GM18505 (cell line): ENCODE measurements around the gene CASP2.

Source experiments
- ATAC-seq: cut with Tn5 transposase; IDR thresholded peaks from one replicate; pipeline ENCODE4 v1.9.1; 2021; ENCODE audit not compliant: unreplicated experiment
- POLR2A ChIP-seq: IDR thresholded peaks from 4 replicates; pipeline ENCODE4 v1.6.1; 2011; ENCODE audit warnings: borderline replicate concordance; ENCODE audit not compliant: insufficient read depth, insufficient read length; ENCODE audit errors: extremely low read depth

Gene CASP2

DNA sequence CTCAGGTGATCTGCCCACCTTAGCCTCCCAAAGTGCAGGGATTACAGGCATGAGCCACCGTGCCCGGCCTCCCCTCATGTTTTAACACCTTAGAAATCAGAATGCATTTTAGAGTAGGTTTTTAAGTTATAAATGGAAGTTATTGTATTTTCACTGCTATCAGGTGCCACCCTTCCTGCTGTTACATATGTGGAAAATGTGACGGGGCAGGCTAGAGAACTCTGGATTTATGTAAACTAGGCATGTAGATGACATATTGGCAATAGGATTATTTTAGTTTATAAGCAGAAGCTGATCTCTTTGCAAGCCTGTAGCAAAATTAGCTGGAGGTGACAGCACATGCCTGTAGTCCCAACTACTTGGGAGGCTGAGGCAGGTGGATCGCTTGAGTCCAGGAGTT lies 2.1 kb downstream of the CASP2 start:
- no peak for TF ChIP-seq POLR2A

DNA sequence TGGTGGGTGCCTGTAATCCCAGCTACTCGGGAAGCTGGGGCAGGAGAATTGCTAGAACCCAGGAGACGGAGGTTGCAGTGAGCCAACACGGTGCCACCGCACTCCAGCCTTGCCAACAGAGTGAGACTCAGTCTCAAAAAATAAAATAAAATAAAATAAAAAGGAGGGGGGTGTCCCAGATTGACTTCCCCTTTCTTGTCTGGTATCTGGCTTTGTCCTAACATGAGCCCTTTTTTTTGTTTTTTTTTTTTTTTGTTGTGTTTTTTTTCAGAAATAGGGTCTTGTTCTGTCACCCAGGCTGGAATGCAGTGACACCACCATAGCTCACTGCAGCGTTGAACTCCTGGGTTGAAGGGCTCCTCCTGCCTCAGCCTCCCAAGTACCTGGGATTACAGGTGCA lies 4.7 kb downstream of the CASP2 start:
- TF ChIP-seq POLR2A, result no peak

More for the DNA sequence above, 2.1 kb downstream of the CASP2 start:
- no peak for ATAC-seq

DNA sequence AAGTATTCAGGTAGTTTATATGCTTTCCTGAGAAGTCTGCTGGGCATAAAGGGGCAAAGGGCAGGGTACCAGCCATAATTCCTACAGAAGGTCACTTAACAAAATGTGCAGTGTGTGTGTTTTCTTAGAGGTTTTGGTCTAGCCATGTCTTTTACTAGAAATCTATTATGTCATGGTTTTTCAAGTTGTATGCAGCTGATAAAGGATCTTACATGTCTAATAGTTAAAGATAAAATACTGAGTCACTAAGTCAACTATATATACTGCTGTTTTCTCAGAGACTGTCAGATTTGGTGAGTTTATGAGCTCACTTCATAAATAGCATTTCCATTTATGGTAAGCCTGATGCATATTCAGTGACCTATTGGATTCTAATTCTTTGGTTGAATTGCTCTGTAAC lies 7.7 kb downstream of the CASP2 start:
- ATAC-seq, result no peak

More for the DNA sequence above, 4.7 kb downstream of the CASP2 start:
- no peak for ATAC-seq

DNA sequence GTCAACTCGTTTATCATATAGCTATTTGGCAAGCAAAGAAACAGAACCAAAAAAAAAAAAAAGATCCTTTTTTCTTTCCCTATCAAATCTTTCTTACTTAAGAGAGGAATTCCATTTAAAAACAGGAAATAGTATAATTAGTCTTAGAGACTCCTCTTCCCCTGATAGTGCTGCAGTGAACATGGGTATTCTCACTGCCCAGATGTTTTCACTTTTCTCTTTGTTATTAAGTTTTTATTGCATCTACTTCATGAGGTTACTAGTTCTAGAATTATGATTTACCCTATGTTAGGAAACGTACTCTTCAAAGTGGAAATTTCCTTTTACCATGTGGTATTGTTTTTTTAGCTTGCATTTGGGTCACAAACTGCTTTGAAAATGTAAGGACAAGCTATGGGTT lies 8.5 kb downstream of the CASP2 start:
- no peak for ATAC-seq
- TF ChIP-seq POLR2A, result no peak

More for the DNA sequence above, 7.7 kb downstream of the CASP2 start:
- TF ChIP-seq POLR2A, result no peak

DNA sequence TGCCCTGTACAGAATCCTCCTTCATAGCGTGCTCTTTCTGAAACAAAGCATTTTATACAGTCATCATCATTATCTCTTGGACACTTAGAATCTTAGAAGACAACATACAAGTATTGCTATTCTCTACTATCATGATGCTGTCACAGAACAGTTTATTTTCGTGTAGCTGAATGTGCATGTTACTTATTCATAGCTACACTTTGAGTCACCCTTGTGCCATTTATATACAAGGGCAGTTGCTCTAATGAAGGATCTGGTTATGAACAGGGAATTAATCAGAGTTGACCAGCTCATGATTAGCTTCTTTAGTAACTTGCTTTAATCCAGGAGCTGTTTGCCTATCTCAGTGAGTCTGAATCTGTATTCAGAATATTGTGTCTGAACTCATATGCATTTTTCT lies 11.2 kb downstream of the CASP2 start:
- TF ChIP-seq POLR2A, result no peak
- no peak for ATAC-seq

DNA sequence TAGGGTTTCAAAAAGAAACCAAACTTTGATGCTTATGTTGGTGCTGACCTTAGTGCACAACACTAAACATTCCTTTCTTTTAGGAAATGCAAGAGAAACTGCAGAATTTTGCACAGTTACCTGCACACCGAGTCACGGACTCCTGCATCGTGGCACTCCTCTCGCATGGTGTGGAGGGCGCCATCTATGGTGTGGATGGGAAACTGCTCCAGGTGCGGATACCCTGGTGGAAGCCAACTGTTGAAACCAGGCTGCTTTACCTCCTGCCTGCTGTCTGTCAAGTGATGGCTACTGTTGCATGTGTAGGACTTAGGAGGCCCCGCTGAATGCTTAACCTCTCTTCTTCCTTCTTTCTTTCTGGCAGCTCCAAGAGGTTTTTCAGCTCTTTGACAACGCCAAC lies 11.7 kb downstream of the CASP2 start:
- no peak for ATAC-seq
- TF ChIP-seq POLR2A, result no peak

DNA sequence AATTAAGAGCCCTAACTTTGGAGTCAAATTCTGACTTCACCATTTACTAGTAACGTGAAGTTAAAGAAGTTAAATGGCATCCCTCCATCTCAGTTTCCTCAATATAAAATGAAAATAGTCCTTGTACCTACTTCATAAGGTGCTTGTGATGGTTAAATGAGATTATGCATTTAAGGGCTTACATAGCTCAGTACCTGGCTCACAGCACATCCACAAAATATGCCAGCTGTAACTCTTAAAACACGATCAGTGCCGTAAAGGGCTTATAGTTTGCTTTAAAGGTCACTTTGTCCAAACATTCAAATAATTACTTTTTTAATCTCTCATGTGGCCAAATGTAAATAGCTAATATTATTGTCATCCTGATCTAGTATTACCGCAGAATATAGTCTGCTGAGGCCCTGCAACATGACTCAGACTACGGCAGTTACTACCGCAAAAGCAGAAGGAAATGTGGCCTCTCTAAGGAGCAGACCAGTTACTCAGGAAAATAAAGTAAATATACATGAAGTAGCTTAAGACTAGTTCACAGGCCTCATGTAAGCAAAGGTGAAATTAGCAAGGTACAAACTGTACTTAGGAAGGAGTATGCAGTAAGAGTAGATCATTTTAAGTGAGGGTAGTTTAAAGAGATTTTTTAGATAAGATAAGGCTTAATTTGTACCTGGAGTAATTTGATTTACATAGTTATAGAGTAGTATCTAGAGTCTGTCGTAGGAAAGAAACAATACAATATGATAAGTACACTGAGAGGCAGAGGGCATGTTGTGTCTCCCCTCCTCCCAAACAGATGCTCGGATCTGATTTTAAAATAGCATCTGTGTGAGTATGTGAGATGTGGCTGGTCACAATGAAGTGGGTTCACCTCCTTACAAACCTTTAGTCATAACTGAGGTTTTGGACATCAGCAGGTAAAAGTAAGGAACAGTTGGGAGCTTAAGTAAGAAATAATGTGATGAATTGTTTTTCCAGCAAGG lies 13.1 kb downstream of the CASP2 start:
- no peak for ATAC-seq
- TF ChIP-seq POLR2A, result no peak

DNA sequence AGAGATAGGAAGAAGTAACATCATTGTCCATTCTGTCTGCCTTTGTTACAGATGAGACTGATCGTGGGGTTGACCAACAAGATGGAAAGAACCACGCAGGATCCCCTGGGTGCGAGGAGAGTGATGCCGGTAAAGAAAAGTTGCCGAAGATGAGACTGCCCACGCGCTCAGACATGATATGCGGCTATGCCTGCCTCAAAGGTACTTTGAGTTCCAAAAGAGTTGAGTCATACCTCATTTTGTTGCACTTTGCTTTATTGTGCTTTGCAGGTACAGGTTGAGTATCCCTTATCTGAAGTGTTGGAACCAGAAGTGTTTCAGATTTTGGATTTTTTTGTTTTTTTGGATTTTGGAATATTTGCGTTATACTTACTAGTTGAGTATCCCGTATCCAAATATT lies 15.6 kb downstream of the CASP2 start:
- TF ChIP-seq POLR2A, result no peak
- no peak for ATAC-seq

DNA sequence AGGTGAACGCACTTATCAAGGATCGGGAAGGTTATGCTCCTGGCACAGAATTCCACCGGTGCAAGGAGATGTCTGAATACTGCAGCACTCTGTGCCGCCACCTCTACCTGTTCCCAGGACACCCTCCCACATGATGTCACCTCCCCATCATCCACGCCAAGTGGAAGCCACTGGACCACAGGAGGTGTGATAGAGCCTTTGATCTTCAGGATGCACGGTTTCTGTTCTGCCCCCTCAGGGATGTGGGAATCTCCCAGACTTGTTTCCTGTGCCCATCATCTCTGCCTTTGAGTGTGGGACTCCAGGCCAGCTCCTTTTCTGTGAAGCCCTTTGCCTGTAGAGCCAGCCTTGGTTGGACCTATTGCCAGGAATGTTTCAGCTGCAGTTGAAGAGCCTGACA lies 16.8 kb downstream of the CASP2 start:
- ATAC-seq, result no peak
- no peak for TF ChIP-seq POLR2A

DNA sequence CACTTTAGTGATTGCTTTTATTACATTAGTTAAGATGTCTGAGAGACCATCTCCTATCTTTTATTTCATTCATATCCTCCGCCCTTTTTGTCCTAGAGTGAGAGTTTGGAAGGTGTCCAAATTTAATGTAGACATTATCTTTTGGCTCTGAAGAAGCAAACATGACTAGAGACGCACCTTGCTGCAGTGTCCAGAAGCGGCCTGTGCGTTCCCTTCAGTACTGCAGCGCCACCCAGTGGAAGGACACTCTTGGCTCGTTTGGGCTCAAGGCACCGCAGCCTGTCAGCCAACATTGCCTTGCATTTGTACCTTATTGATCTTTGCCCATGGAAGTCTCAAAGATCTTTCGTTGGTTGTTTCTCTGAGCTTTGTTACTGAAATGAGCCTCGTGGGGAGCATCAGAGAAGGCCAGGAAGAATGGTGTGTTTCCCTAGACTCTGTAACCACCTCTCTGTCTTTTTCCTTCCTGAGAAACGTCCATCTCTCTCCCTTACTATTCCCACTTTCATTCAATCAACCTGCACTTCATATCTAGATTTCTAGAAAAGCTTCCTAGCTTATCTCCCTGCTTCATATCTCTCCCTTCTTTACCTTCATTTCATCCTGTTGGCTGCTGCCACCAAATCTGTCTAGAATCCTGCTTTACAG lies 17.4 kb downstream of the CASP2 start:
- no peak for ATAC-seq
- no peak for TF ChIP-seq POLR2A

DNA sequence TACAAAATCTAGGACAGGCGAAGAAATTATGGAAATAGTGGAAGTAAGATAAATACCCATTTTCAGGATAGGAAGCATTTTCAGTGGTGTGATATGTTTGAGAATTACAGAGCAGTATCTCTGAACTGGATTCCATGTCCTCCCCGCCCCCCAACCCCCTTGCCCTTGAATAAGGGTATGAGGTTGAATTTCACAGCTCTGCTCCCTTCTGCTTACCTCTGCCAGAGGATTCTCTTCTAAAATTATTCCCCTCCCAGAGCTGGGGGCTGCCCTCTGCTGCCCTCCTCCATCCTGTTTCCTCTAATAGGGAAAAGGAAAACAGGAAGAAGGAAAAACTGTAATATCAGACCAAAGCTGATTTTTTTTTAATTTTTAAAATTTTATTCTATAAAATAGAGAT lies 20.5 kb downstream of the CASP2 start:
- no peak for ATAC-seq
- TF ChIP-seq POLR2A, result no peak

DNA sequence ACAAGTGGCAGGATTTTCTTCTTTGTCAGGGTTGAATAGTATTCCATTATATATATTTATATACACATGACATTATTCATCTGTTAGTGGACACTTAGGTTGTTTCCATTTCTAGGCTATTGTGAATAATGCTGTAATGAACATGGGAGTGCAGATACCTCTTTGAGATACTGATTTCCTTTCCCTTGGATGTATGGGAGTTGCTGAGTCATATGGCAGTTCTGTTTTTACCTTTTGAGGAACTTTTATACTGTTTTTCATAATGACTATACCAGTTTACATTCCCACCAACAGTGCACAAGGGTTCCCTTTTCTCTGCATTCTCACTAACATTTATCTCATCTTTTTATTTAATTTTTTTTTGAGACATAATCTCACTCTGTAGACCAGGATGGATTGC lies 26.0 kb downstream of the CASP2 start:
- no peak for ATAC-seq
- no peak for TF ChIP-seq POLR2A

DNA sequence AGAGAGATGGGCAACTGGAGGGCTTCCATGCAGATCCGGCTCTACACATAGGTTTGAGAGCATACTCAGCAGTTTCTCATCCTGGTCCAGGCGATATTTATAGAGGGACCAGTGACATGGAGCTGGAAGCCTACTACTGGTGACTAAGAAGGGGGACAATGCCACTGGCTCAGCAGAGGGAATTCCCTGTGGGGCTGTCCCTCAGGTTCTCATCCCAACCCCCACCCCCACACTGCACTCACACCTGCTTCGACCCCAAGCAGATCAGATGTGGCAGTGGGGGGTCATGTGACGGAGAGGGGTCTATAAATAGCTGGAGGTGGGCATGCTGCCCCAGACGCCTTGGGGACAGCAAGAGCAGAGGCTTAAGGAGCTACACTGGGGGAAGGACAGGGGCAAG lies 27.6 kb downstream of the CASP2 start, which contains the start of gene CLCN1:
Gene CLCN1 (plus strand): TSS at position 336 of the 400 bp plus-strand sequence. CDS start 102 bp downstream, outside the sequence.
- TF ChIP-seq POLR2A, result no peak
- ATAC-seq, result no peak

DNA sequence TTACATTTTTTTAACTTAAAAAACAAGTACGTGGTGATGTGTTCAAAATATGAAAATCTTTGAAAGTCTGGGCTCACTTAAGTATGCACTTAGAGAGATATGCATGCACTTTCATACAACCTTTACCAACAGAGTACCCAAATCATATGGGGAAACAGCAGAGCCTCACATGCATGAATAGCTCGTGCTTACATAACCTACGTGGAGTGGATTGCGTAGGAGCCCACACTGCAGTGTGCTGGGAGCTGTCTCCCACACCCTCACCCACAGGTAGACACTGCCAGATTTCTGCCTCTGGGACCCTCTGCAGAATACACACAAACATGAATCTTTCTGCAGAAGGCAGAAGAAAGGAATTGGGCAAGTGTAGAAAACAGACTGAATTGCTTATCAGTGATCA lies 28.3 kb downstream of the CASP2 start:
- ATAC-seq, result no peak

DNA sequence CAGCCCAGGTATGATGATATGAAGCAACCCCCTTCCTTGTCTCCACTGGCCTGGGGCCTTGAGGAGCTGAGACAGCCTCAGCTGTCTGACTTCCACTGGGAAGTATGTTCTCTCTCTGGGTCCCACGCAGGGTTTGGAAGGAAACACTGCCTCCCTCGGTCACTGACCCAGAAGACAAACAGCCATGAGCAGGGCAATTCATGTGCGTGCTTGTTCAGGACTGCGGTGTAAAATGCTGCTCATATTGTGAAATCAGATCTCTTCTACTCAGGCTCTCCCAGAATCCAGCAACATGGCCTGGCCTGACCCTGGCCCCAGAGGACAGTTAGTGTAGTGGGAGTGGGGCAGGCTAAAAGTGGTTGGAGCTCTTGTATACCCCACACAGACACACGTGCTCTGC lies 30.5 kb downstream of the CASP2 start:
- no peak for TF ChIP-seq POLR2A
- no peak for ATAC-seq

More for the DNA sequence above, 28.3 kb downstream of the CASP2 start:
- no peak for TF ChIP-seq POLR2A

DNA sequence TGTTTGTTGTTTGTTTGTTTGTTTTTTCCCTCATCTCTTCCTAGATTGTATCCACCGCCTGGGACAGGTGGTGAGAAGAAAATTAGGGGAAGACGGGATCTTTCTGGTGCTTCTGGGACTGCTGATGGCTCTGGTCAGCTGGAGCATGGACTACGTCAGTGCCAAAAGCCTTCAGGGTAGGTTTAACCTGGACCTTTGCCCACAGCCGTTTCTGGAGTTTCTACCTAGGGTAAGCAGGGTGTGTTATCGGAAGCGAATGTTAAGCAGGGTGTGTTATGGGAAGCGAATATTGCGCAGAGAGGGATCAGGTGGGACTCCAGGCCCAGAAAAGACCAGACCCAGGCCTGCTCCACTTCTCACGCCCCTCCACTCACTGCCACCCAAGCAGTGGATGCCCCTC lies 32.5 kb downstream of the CASP2 start:
- ATAC-seq, result no peak

More for the DNA sequence above, 32.5 kb downstream of the CASP2 start:
- TF ChIP-seq POLR2A, result no peak
